22Rv1 (cell line): ENCODE results near the gene ESM1.

ENCODE experiments used
- ZFX ChIP-seq: fragments of 450-650 bp; IDR thresholded peaks from 2 replicates; pipeline ENCODE4 v1.6.1; 2017; ENCODE audit warnings: antibody characterized with exemption, borderline replicate concordance
- TF ChIP-seq, protein P1 (sequence below): fragments of 450-650 bp; IDR thresholded peaks from 2 replicates; pipeline ENCODE4 v1.5.1; 2017; ENCODE audit warnings: mild to moderate bottlenecking

DNA sequence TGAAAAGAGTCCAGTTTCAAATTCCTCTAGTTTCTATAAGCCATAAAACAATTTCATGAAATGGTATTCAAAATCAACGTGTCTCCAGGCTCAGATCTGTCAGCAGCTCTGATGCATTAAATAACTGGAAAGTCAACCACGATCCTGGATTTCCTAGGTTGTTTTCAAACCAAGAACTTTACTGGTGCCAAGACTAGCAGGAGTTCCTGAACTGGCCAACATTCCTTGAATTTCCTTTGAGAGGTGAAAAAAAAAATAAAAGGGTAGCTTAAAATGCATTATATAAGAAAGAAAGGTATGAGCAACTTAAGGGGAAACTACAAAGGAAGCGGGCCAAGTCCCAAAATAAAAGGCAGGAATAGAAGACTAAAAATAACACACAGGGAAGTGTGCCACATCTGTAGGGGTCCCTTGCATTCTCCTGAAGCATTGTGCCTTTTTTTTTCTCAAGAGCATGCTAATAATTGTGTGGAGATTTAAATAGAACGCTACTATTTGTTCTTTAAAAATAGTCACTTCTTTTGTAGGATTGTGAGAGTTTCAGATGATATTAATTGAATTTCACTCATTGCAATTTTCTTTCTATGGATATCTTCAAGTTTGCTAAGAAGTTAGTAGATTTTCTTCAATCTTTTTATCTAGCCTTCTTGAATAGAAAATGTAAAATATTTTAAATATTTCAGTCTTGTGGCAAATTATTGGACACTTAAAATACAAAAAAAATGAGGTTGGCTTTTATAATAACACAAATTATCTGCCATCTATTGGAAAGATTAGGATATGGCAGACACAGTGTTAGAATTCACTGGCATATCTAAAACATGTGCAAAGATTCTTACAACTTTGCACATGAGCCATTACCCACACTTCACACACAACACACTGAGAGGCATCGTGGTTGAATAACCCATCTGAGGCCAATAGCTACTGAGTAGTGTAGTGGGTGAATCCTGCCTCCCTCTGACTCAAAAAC, 15.3 kb downstream of the ESM1 start:
- TF ChIP-seq, protein P1, sequence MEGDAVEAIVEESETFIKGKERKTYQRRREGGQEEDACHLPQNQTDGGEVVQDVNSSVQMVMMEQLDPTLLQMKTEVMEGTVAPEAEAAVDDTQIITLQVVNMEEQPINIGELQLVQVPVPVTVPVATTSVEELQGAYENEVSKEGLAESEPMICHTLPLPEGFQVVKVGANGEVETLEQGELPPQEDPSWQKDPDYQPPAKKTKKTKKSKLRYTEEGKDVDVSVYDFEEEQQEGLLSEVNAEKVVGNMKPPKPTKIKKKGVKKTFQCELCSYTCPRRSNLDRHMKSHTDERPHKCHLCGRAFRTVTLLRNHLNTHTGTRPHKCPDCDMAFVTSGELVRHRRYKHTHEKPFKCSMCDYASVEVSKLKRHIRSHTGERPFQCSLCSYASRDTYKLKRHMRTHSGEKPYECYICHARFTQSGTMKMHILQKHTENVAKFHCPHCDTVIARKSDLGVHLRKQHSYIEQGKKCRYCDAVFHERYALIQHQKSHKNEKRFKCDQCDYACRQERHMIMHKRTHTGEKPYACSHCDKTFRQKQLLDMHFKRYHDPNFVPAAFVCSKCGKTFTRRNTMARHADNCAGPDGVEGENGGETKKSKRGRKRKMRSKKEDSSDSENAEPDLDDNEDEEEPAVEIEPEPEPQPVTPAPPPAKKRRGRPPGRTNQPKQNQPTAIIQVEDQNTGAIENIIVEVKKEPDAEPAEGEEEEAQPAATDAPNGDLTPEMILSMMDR = no peak
- TF ChIP-seq ZFX = no peak
